HUES64 (cell line): ENCODE results near the gene GPRC5A.
A peak's percentile ranks its signal among the peaks of the same experiment; 100 is the strongest.

Experiments
- H3K27ac ChIP-seq: 2 replicates; pipeline ENCODE4 v1.7.0; 2013; ENCODE audit warnings: low read depth, low read length, inconsistent platforms
- H3K27me3 ChIP-seq: 2 replicates; pipeline ENCODE4 v1.6.1; 2013; ENCODE audit warnings: mild to moderate bottlenecking, low read length; ENCODE audit not compliant: insufficient read depth
- H3K36me3 ChIP-seq: 2 replicates; pipeline ENCODE4 v1.6.1; 2013; ENCODE audit warnings: mild to moderate bottlenecking, low read length; ENCODE audit not compliant: insufficient read depth
- H3K4me1 ChIP-seq: 2 replicates; pipeline ENCODE4 v1.6.1; 2013; ENCODE audit warnings: mild to moderate bottlenecking, low read length, moderate library complexity; ENCODE audit not compliant: insufficient read depth
- H3K4me3 ChIP-seq: 2 replicates; pipeline ENCODE4 v1.5.1; 2013; ENCODE audit warnings: mild to moderate bottlenecking, low read length, moderate library complexity
- H3K9ac ChIP-seq: 2 replicates; pipeline ENCODE4 v1.6.1; 2013; ENCODE audit warnings: mild to moderate bottlenecking, low read depth, low read length
- H3K9me3 ChIP-seq: 2 replicates; pipeline ENCODE4 v1.6.1; 2013; ENCODE audit warnings: low read depth, low read length; ENCODE audit not compliant: insufficient read depth
- WGBS: fragments of 150-250, 120-280 bp; methylation state at CpG from one replicate; pipeline ENCODE4 v1.1.7; 2013; ENCODE audit warnings: missing lambda C conversion rate; 5-methylcytosine and 5-hydroxymethylcytosine counted together

Gene GPRC5A

DNA sequence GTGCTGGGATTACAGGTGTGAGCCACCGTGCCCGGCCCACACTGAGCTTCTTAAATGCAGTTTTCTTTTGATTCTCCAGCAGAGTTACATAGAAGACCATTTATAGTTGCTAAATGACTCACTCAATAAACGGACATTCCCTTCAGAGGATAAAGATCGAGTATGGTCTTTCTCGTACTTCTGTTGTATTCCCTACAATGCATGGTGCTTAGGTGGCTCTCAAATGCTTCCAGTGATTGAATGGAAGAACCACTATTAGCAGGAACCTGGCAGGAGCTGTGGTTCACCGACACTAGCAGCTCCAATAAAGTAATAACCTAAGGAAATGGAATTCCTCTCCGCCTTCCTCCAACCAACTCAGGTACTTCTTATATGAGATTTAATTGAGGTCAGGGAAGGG lies 3.9 kb upstream of the GPRC5A start:
- Histone ChIP-seq H3K27ac (no peak overlapping the region), H3K9me3 (no peaks in the 10 kb centered on the region), H3K4me3 (no peak overlapping the region), H3K9ac (no peak overlapping the region), H3K36me3 (no peaks in the 10 kb centered on the region), H3K4me1 (peaks cover 6% of the 10 kb centered on the region), H3K27me3 (peaks cover 57% of the 10 kb centered on the region)
- 81% methylated on average over 4 of the region's 7 CpGs for WGBS

GRCh38 chr12:12889701-12890100 lies 1.7 kb upstream of the GPRC5A start:
- H3K36me3 ChIP-seq: no peaks in the 10 kb centered on the region
- no peaks in the 10 kb centered on the region for H3K9me3 ChIP-seq
- whole genome bisulfite sequencing: 91% methylated on average over 3 of the region's 5 CpGs
- H3K4me3 ChIP-seq: no peak overlapping the region
- H3K4me1 ChIP-seq: peaks cover 12% of the 10 kb centered on the region
- no peak overlapping the region for H3K9ac ChIP-seq
- H3K27me3 ChIP-seq: peaks cover 67% of the 10 kb centered on the region
- H3K27ac ChIP-seq: no peak overlapping the region

GRCh38 chr12:12890543-12891079 lies 751 bp upstream of the GPRC5A start:
- WGBS: 9% methylated on average over 16 of the region's 16 CpGs
- Histone ChIP-seq H3K27ac (no peak overlapping the region), H3K9ac (no peak overlapping the region)

DNA sequence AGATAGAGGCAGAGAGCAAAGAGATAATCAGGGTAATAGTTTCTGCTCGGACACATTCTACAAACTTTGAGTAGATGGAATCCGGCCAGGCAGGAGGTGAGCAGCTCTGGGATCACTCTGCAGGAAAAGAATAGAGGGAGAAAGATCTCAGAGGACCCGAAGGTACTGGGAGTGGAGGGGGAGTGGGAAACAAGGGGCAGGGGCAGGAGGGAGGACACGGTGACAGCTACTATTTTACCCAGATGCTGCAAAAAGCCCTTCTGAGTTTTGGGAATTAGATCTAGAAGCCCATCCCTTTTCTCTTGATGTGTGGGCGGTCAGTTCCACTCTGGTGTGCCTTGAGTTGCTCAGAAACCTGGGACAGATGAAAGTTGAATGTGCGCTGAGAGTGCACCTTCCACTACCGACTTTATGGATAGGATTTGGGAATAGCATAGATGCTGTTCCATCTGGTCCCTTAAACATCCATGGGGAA lies 556 bp downstream of the GPRC5A start:
- H3K27ac ChIP-seq: no peak overlapping the region
- H3K4me3 ChIP-seq: peak overlapping the region; percentile 65
- H3K9ac ChIP-seq: no peak overlapping the region
- no peaks in the 10 kb centered on the region for H3K9me3 ChIP-seq
- peaks cover 58% of the 10 kb centered on the region for H3K27me3 ChIP-seq
- H3K4me1 ChIP-seq: peaks cover 6% of the 10 kb centered on the region
- WGBS: 54% methylated on average over 7 of the region's 7 CpGs
- no peaks in the 10 kb centered on the region for H3K36me3 ChIP-seq

More at GRCh38 chr12:12890543-12891079, 751 bp upstream of the GPRC5A start:
- no peaks in the 10 kb centered on the region for H3K36me3 ChIP-seq
- H3K9me3 ChIP-seq: no peaks in the 10 kb centered on the region
- peaks cover 6% of the 10 kb centered on the region for H3K4me1 ChIP-seq
- H3K27me3 ChIP-seq: peaks cover 63% of the 10 kb centered on the region
- H3K4me3 ChIP-seq: peak overlapping the region; percentile 65

DNA sequence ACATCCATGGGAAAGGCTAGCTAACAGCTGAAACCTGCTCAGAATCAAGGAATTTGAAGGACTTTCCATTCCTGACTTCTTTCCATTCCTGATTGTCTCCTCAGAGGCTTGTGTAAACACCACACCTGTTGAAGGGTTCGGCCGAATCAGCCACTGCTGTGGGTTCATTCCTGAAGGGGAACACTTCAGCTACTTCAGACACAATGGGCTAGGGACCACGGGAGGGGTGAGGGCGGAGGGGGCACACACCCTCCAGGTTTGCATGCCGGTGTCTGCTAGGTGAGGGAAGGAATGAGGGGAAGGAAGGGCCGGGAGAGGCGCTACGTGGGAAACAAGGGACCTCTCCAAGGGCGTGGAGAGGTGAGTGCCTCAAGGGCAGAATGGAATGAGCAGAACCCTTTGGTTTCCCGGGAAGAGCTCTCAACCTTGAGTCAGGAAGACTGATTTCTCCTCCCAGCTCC lies 1.3 kb downstream of the GPRC5A start:
- H3K27me3 ChIP-seq: peaks cover 58% of the 10 kb centered on the region
- peaks cover 6% of the 10 kb centered on the region for H3K4me1 ChIP-seq
- H3K4me3 ChIP-seq: no peak overlapping the region
- H3K36me3 ChIP-seq: no peaks in the 10 kb centered on the region
- H3K27ac ChIP-seq: no peak overlapping the region
- no peaks in the 10 kb centered on the region for H3K9me3 ChIP-seq
- WGBS: 52% methylated on average over 10 of the region's 10 CpGs
- no peak overlapping the region for H3K9ac ChIP-seq

- Histone ChIP-seq H3K27me3 (peaks cover 52% of the 10 kb centered on the region), H3K4me3 (no peak overlapping the region), H3K4me1 (peaks cover 6% of the 10 kb centered on the region), H3K27ac (no peak overlapping the region), H3K9ac (no peak overlapping the region), H3K36me3 (no peaks in the 10 kb centered on the region), H3K9me3 (no peaks in the 10 kb centered on the region)
- WGBS: 93% methylated on average over 5 of the region's 5 CpGs
Measured at GRCh38 chr12:12893438-12893837, 2.1 kb downstream of the GPRC5A start.

DNA sequence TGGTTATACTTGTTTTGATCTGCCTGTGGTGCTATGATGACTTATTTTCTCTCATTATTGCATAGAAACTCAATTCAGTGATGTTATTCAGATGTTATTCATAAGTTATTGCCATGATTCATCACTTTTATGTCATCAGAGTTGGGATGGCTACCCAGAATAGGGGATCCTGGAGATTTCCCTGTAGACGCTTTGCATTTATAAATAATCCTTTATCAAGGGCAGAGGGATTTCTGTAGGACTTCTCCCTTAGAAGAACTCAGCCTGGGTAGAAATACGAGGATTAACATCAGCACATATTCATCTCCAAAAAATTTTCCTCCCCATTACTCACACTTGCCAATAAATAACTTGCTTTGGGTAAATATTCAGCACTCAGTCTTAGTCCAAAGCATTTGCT lies 4.9 kb downstream of the GPRC5A start:
- Histone ChIP-seq H3K36me3 (no peaks in the 10 kb centered on the region), H3K9ac (no peak overlapping the region), H3K27me3 (peaks cover 24% of the 10 kb centered on the region), H3K9me3 (no peaks in the 10 kb centered on the region), H3K4me1 (peaks cover 10% of the 10 kb centered on the region; the same call in 1 of the 2 replicates), H3K4me3 (no peak overlapping the region), H3K27ac (no peak overlapping the region)
- 98% methylated on average over 2 of the region's 2 CpGs for WGBS

GRCh38 chr12:12897302-12897701 lies 5.9 kb downstream of the GPRC5A start:
- WGBS: 77% methylated on average over 6 of the region's 6 CpGs
- Histone ChIP-seq H3K27me3 (peaks cover 13% of the 10 kb centered on the region), H3K27ac (no peak overlapping the region), H3K9ac (no peak overlapping the region), H3K9me3 (no peaks in the 10 kb centered on the region), H3K4me3 (no peak overlapping the region), H3K4me1 (peaks cover 11% of the 10 kb centered on the region; the same call in 1 of the 2 replicates), H3K36me3 (no peaks in the 10 kb centered on the region)

DNA sequence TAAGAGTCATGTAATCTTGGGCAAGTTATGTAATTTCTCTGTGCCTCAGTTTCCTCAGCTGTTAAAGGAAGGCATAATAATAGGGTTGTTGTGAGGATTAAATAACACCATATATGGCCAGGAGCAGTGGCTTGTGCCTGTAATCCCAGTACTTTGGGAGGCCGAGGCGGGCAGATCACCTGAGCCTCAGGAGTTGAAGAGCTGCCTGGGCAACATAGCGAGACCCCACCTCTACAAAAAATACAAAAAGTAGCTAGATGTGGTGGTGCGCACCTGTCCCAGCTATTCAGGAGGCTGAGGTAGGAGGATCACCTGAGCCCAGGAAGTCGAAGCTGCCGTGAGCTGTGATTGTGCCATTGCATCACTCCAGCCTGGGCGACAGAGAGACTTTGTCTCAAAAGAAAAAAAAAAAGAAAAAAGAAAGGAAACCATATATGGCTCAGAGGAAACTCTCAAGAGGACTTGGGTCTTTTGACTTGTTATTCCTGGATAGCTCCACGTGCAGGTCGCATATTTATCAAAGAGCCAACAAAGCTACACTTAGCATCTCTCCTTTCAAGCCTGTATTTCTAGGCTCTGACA lies 6.9 kb downstream of the GPRC5A start:
- no peaks in the 10 kb centered on the region for H3K9me3 ChIP-seq
- no peak overlapping the region for H3K9ac ChIP-seq
- 90% methylated on average over 8 of the region's 9 CpGs for WGBS
- no peaks in the 10 kb centered on the region for H3K36me3 ChIP-seq
- peaks cover 4% of the 10 kb centered on the region for H3K27me3 ChIP-seq
- no peak overlapping the region for H3K4me3 ChIP-seq
- no peak overlapping the region for H3K27ac ChIP-seq
- H3K4me1 ChIP-seq: peaks cover 6% of the 10 kb centered on the region; the same call in 1 of the 2 replicates

- 92% methylated on average over 8 of the region's 8 CpGs for WGBS
- Histone ChIP-seq H3K27ac (no peak overlapping the region), H3K27me3 (no peaks in the 10 kb centered on the region), H3K9me3 (no peaks in the 10 kb centered on the region), H3K9ac (no peak overlapping the region), H3K36me3 (no peaks in the 10 kb centered on the region), H3K4me1 (0 out of 2 replicates have a peak, but pooled peaks cover 5% of the 10 kb centered on the region), H3K4me3 (no peak overlapping the region)
Measured at GRCh38 chr12:12898911-12899511, 7.6 kb downstream of the GPRC5A start.

GRCh38 chr12:12899530-12900380 lies 8.4 kb downstream of the GPRC5A start:
- 0 out of 2 replicates have a peak, but pooled peaks cover 5% of the 10 kb centered on the region for H3K4me1 ChIP-seq
- H3K27me3 ChIP-seq: no peaks in the 10 kb centered on the region
- 90% methylated on average over 10 of the region's 10 CpGs for WGBS
- no peaks in the 10 kb centered on the region for H3K36me3 ChIP-seq
- no peak overlapping the region for H3K27ac ChIP-seq
- H3K9ac ChIP-seq: no peak overlapping the region
- H3K9me3 ChIP-seq: no peaks in the 10 kb centered on the region
- no peak overlapping the region for H3K4me3 ChIP-seq
